ENCODE measurements around the gene P4HTM. TPM values are rescaled to one million over a fixed set of nuclear protein-coding genes. Genes with fewer than 3 reads are reported as not detected.

The P4HTM gene
- total RNA-seq: 25.5 TPM
- long read RNA-seq, transcript P4HTM-202 (9 exons, 2,127 nt): major isoform, 27 of 43 reads
- long read RNA-seq, partial matches to known transcripts: 5 of 43 reads
- long read RNA-seq, other reads (novel, unspliced or antisense): 8 of 43 reads

- intact Hi-C loops (cut with DNase I): loop anchor here (5.0 kb wide), 1 partner anchor 457 kb away; no protein-coding TSS in a partner anchor
- peak; percentile 93 for DNase-seq (ENCODE audit: missing footprints)
- peak; percentile 90 for ATAC-seq
These were observed at the start of gene P4HTM for GRCh38 chr3:48989796-48990635. Gene P4HTM (plus strand): TSS chr3:48990241. CDS start chr3:48990257, 16 bp downstream.

- ATAC-seq (no peak), DNase-seq (ENCODE audit: missing footprints) (no peak)
- intact Hi-C loops (cut with DNase I): no loop called here
These were observed 44.6 kb upstream of the P4HTM start for GRCh38 chr3:48945432-48945831.

GRCh38 chr3:48945891-48946549, 44.0 kb upstream of the P4HTM start:
- no peak for ATAC-seq
- intact Hi-C loops (cut with DNase I): no loop called here
- no peak for DNase-seq (ENCODE audit: missing footprints)

GRCh38 chr3:48949376-48949717, 40.7 kb upstream of the P4HTM start:
- intact Hi-C loops (cut with DNase I): loop anchor here (2.0 kb wide), 1 partner anchor 15 kb away; no protein-coding TSS in a partner anchor
- no peak for ATAC-seq

GRCh38 chr3:48950051-48950450, 40.0 kb upstream of the P4HTM start:
- no peak for DNase-seq (ENCODE audit: missing footprints)
- intact Hi-C loops (cut with DNase I): loop anchor here (5.0 kb wide), 1 partner anchor 33 kb away; the partner anchor contains the start of gene ARIH2
- ATAC-seq: no peak

More at GRCh38 chr3:48949376-48949717, 40.7 kb upstream of the P4HTM start:
- no peak for DNase-seq (ENCODE audit: missing footprints)

GRCh38 chr3:48951764-48952163, 38.3 kb upstream of the P4HTM start:
- ATAC-seq: no peak
- no peak for DNase-seq (ENCODE audit: missing footprints)
- intact Hi-C loops (cut with DNase I): loop anchor here (5.0 kb wide), 1 partner anchor 34 kb away; the partner anchor contains the start of gene ARIH2

GRCh38 chr3:48952510-48953118, 37.4 kb upstream of the P4HTM start:
- DNase-seq (ENCODE audit: missing footprints) (no peak), ATAC-seq (no peak)
- intact Hi-C loops (cut with DNase I): loop anchor here (5.0 kb wide), 1 partner anchor 35 kb away; the partner anchor contains the start of gene ARIH2

- ATAC-seq: no peak
- DNase-seq (ENCODE audit: missing footprints): no peak
- intact Hi-C loops (cut with DNase I): no loop called here
These were observed 32.9 kb upstream of the P4HTM start for GRCh38 chr3:48957006-48957705.

GRCh38 chr3:48960841-48961413, 29.1 kb upstream of the P4HTM start:
- DNase-seq (ENCODE audit: missing footprints): no peak
- intact Hi-C loops (cut with DNase I): no loop called here
- no peak for ATAC-seq

GRCh38 chr3:48962340-48962739, 27.7 kb upstream of the P4HTM start:
- DNase-seq (ENCODE audit: missing footprints) (no peak), ATAC-seq (no peak)
- intact Hi-C loops (cut with DNase I): no loop called here

- intact Hi-C loops (cut with DNase I): no loop called here
- no peak for ATAC-seq
- no peak for DNase-seq (ENCODE audit: missing footprints)
These were observed 27.1 kb upstream of the P4HTM start for GRCh38 chr3:48962939-48963338.

- intact Hi-C loops (cut with DNase I): no loop called here
- ATAC-seq: no peak
These were observed 26.4 kb upstream of the P4HTM start for GRCh38 chr3:48963591-48963990.

GRCh38 chr3:48966367-48966766, 23.7 kb upstream of the P4HTM start:
- ATAC-seq (no peak), DNase-seq (ENCODE audit: missing footprints) (no peak)
- intact Hi-C loops (cut with DNase I): no loop called here

More at GRCh38 chr3:48963591-48963990, 26.4 kb upstream of the P4HTM start:
- DNase-seq (ENCODE audit: missing footprints): no peak

GRCh38 chr3:48966876-48967361, 23.1 kb upstream of the P4HTM start:
- DNase-seq (ENCODE audit: missing footprints) (no peak), ATAC-seq (no peak)
- intact Hi-C loops (cut with DNase I): no loop called here

GRCh38 chr3:48970586-48970985, 19.5 kb upstream of the P4HTM start:
- intact Hi-C loops (cut with DNase I): no loop called here
- ATAC-seq (peak; percentile 17), DNase-seq (ENCODE audit: missing footprints) (no peak)

- DNase-seq (ENCODE audit: missing footprints) (no peak), ATAC-seq (no peak)
- intact Hi-C loops (cut with DNase I): no loop called here
These were observed 15.8 kb upstream of the P4HTM start for GRCh38 chr3:48974076-48974864.

- no peak for DNase-seq (ENCODE audit: missing footprints)
- intact Hi-C loops (cut with DNase I): no loop called here
- no peak for ATAC-seq
These were observed 10.6 kb upstream of the P4HTM start for GRCh38 chr3:48979451-48979850.
